Kasumi-1 (cell line): ENCODE results near the gene ATP13A3.

Experiments used
- DNase-seq, 2 experiments: peaks; one replicate each; lab custom pipeline; 2025; lab: John Stamatoyannopoulos, UW

The ATP13A3 gene

GRCh38 chr3:194475138-194475932 lies 11.5 kb downstream of the ATP13A3 start:
- no peak for DNase-seq

- no peak for DNase-seq
Observed at GRCh38 chr3:194474675-194475074, 12.1 kb downstream of the ATP13A3 start.

- peak; percentile 75 to 76 for DNase-seq
Observed at GRCh38 chr3:194472290-194472920, 14.4 kb downstream of the ATP13A3 start.

GRCh38 chr3:194471863-194472262 lies 14.9 kb downstream of the ATP13A3 start:
- DNase-seq: no peak

- no peak for DNase-seq
Observed at GRCh38 chr3:194470615-194471014, 16.2 kb downstream of the ATP13A3 start.

- DNase-seq: no peak
Observed at GRCh38 chr3:194469977-194470376, 16.8 kb downstream of the ATP13A3 start.

- DNase-seq: no peak
Observed at GRCh38 chr3:194468086-194468485, 18.7 kb downstream of the ATP13A3 start.

GRCh38 chr3:194466761-194467356 lies 19.9 kb downstream of the ATP13A3 start:
- no peak for DNase-seq

- no peak for DNase-seq
Observed at GRCh38 chr3:194465920-194466570, 20.8 kb downstream of the ATP13A3 start.

- DNase-seq: no peak
Observed at GRCh38 chr3:194465246-194465645, 21.6 kb downstream of the ATP13A3 start.

GRCh38 chr3:194464692-194465091 lies 22.1 kb downstream of the ATP13A3 start:
- no peak for DNase-seq

- no peak for DNase-seq
Observed at GRCh38 chr3:194462936-194463335, 23.9 kb downstream of the ATP13A3 start.

GRCh38 chr3:194460566-194460965 lies 26.2 kb downstream of the ATP13A3 start:
- DNase-seq: no peak

- DNase-seq: no peak
Observed at GRCh38 chr3:194458131-194458530, 28.7 kb downstream of the ATP13A3 start.

- DNase-seq: no peak
Observed at GRCh38 chr3:194455481-194455880, 31.3 kb downstream of the ATP13A3 start.

GRCh38 chr3:194450341-194450740 lies 36.5 kb downstream of the ATP13A3 start:
- no peak for DNase-seq

- DNase-seq: no peak
Observed at GRCh38 chr3:194449913-194450312, 36.9 kb downstream of the ATP13A3 start.

- no peak for DNase-seq
Observed at GRCh38 chr3:194447657-194448056, 39.1 kb downstream of the ATP13A3 start.

GRCh38 chr3:194447161-194447560 lies 39.6 kb downstream of the ATP13A3 start:
- no peak for DNase-seq

- no peak for DNase-seq
Observed at GRCh38 chr3:194446754-194447153, 40.0 kb downstream of the ATP13A3 start.

GRCh38 chr3:194446172-194446571 lies 40.6 kb downstream of the ATP13A3 start:
- DNase-seq: no peak

GRCh38 chr3:194443901-194444300 lies 42.9 kb downstream of the ATP13A3 start:
- no peak for DNase-seq

GRCh38 chr3:194440756-194441155 lies 46.0 kb downstream of the ATP13A3 start:
- no peak for DNase-seq
